BJ (cell line): ENCODE measurements around the gene SCN9A. TPM values are rescaled to one million over a fixed set of nuclear protein-coding genes. Genes with fewer than 3 reads are reported as not detected.

Experiments
- CTCF ChIA-PET: fragments of 350-600 bp; formaldehyde crosslinking; extraction: SDS; loops from one replicate; lab custom pipeline; 2021; ENCODE audit warnings: antibody characterized with exemption, inconsistent platforms; lab: Yijun Ruan, JAX
- POLR2A ChIA-PET: fragments of 300-600 bp; sonication (Branson Sonifier 250); formaldehyde crosslinking; extraction: SDS; loops from one replicate; lab custom pipeline; 2021; ENCODE audit warnings: antibody characterized with exemption; lab: Charles Lee
- DNase-seq: peaks from one replicate; pipeline ENCODE4 v3.0.0-alpha.2; 2011; ENCODE audit warnings: low read depth
- H3K27me3 ChIP-seq: 2 replicates; pipeline ENCODE4 v1.6.0; 2011; ENCODE audit warnings: low read length; ENCODE audit not compliant: control insufficient read depth, insufficient read depth
- H3K36me3 ChIP-seq: 2 replicates; pipeline ENCODE4 v1.5.1; 2011; ENCODE audit warnings: low read length; ENCODE audit not compliant: control insufficient read depth, insufficient read depth
- H3K4me3 ChIP-seq: 2 replicates; pipeline ENCODE4 v1.5.1; 2011; ENCODE audit warnings: low read depth, mild to moderate bottlenecking, control low read depth, low read length
- CTCF ChIP-seq: IDR thresholded peaks from 2 replicates; pipeline ENCODE4 v1.5.1; 2011; ENCODE audit warnings: low read depth, mild to moderate bottlenecking, control low read depth, inconsistent platforms, low read length, moderate library complexity; ENCODE audit not compliant: insufficient read depth
- polyA plus RNA-seq: library from polyadenylated mRNA; depleted of rRNA; stranded (reverse); fragments of >200 nt; gene quantifications from 2 replicates; pipeline ENCODE4 v1.2.3, GENCODE V29; 2011; rRNA removed

SCN9A gene
- polyA plus RNA-seq, 1 experiment, result 19.4 TPM

- H3K36me3 ChIP-seq, result no peaks in the 10 kb centered on the region
- H3K27me3 ChIP-seq, result peaks cover 2% of the 10 kb centered on the region; the same call in 1 of the 2 replicates
These were observed 227.9 kb downstream of the SCN9A start for GRCh38 chr2:166147883-166148282.

More at GRCh38 chr2:166147883-166148282, 227.9 kb downstream of the SCN9A start:
- no peak for TF ChIP-seq CTCF
- POLR2A ChIA-PET, result no interaction called here
- no peak for DNase-seq
- CTCF ChIA-PET, result no interaction called here
- no peak overlapping the region for H3K4me3 ChIP-seq

Other genes starting within 250 kb of the SCN9A start
- 0.28 and 0.88 TPM in 2 replicates for gene SCN1A, start 247.9 kb downstream of the SCN9A start, polyA plus RNA-seq
- not detected in 2 replicates for gene SCN7A, start 118.3 kb upstream of the SCN9A start, polyA plus RNA-seq